Keratinocyte (primary cell): Measurements from ENCODE around the gene THSD7B. TPM values are rescaled to one million over a fixed set of nuclear protein-coding genes. Genes with fewer than 3 reads are reported as not detected.

Experiments
- DNase-seq: peaks from one replicate; pipeline ENCODE4 v3.0.0-alpha.2; 2011; ENCODE audit warnings: low read depth, missing footprints, low spot score
- FAIRE-seq: peaks from 2 replicates; lab custom pipeline; 2011; peaks lifted over from hg19 to GRCh38; lab: Jason Lieb, UNC
- H2AFZ ChIP-seq: 2 replicates; pipeline ENCODE4 v1.6.0; 2012; ENCODE audit warnings: low read length, control low read depth, inconsistent platforms; ENCODE audit not compliant: control insufficient read depth
- H3K27ac ChIP-seq: 2 replicates; pipeline ENCODE4 v1.5.1; 2011; ENCODE audit warnings: low read length; ENCODE audit not compliant: control insufficient read depth, insufficient read depth
- H3K27me3 ChIP-seq: 3 replicates; pipeline ENCODE4 v1.6.0; 2011; ENCODE audit warnings: low read length; ENCODE audit not compliant: control insufficient read depth, insufficient read depth; ENCODE audit errors: extremely low read depth
- H3K36me3 ChIP-seq, 2 experiments: 2 replicates in 1 of 2; 3 replicates in 1 of 2; pipeline ENCODE4 v1.5.1; 2011; ENCODE audit warnings: low read length in 2 of 2, mild to moderate bottlenecking in 1 of 2; ENCODE audit not compliant: control insufficient read depth in 2 of 2, insufficient read depth in 2 of 2; ENCODE audit errors: extremely low read depth in 1 of 2
- H3K4me1 ChIP-seq: 3 replicates; pipeline ENCODE4 v1.5.1; 2011; ENCODE audit warnings: low read length; ENCODE audit not compliant: control insufficient read depth, insufficient read depth; ENCODE audit errors: extremely low read depth
- H3K4me2 ChIP-seq: 3 replicates; pipeline ENCODE4 v1.6.0; 2011; ENCODE audit warnings: low read depth, low read length; ENCODE audit not compliant: control insufficient read depth, insufficient read depth; ENCODE audit errors: extremely low read depth
- H3K4me3 ChIP-seq, 3 experiments: fragments of 200-600 bp in 1 of 3; sonication (generic) in 1 of 3; 2 replicates in 2 of 3; 3 replicates in 1 of 3; pipeline ENCODE4 v1.5.1; 2011 to 2016; ENCODE audit warnings: low read length in 3 of 3, mild to moderate bottlenecking in 3 of 3, control low read depth in 2 of 3, inconsistent platforms in 1 of 3, low read depth in 1 of 3, mixed read lengths in 1 of 3, mixed run types in 1 of 3, moderate library complexity in 1 of 3; ENCODE audit not compliant: control insufficient read depth in 2 of 3, insufficient read depth in 2 of 3; ENCODE audit errors: extremely low read depth in 1 of 3
- H3K79me2 ChIP-seq: 2 replicates; pipeline ENCODE4 v1.6.0; 2012; ENCODE audit warnings: low read length; ENCODE audit not compliant: control insufficient read depth, insufficient read depth
- H3K9ac ChIP-seq: 3 replicates; pipeline ENCODE4 v1.6.0; 2011; ENCODE audit warnings: low read length; ENCODE audit not compliant: control insufficient read depth, insufficient read depth; ENCODE audit errors: extremely low read depth
- H3K9me1 ChIP-seq: 3 replicates; pipeline ENCODE4 v1.6.0; 2011; ENCODE audit warnings: low read length; ENCODE audit not compliant: control insufficient read depth, insufficient read depth; ENCODE audit errors: extremely low read depth
- H3K9me3 ChIP-seq: 2 replicates; pipeline ENCODE4 v1.5.1; 2012; ENCODE audit warnings: low read depth, low read length; ENCODE audit not compliant: control insufficient read depth
- H4K20me1 ChIP-seq: 3 replicates; pipeline ENCODE4 v1.6.0; 2011; ENCODE audit warnings: low read length; ENCODE audit not compliant: control insufficient read depth, insufficient read depth; ENCODE audit errors: extremely low read depth
- EZH2 ChIP-seq: IDR thresholded peaks from one replicate; pipeline ENCODE4 v1.6.1; 2012; ENCODE audit warnings: inconsistent platforms, mild to moderate bottlenecking, low read length, moderate library complexity
- dilution Hi-C: fragments of 300-500 bp; cut with MboI; formaldehyde crosslinking; loops from one replicate; pipeline ENCODE4 v1.7.0; 2020; ENCODE audit warnings: low sequenced_read_pairs; ENCODE audit not compliant: extremely low pct_ligation_motif_present
- polyA minus RNA-seq, 3 experiments: library from RNA; depleted of rRNA, polyadenylated mRNA; stranded (reverse); fragments of >200 nt; gene quantifications; 1 replicate in 1 of 3; 2 replicates in 1 of 3; 3 replicates in 1 of 3; pipeline ENCODE4 v1.2.3, GENCODE V29; 2011
- polyA plus RNA-seq, 5 experiments: library from polyadenylated mRNA; depleted of rRNA in 3 of 5; stranded (reverse) in 3 of 5; stranded (forward) in 1 of 5; unstranded in 1 of 5; fragments of >200 nt; gene quantifications; 1 replicate in 1 of 5; 2 replicates in 3 of 5; 3 replicates in 1 of 5; pipeline versions ENCODE4 v1.2.1 to v1.2.3, GENCODE V29; 2011 to 2012; ENCODE audit warnings: missing spikeins in 2 of 5, low read depth in 1 of 5, low replicate concordance in 1 of 5
- TF ChIP-seq, protein P1 (sequence below), 3 experiments: IDR thresholded peaks in 1 of 3; conservative IDR thresholded peaks in 1 of 3; optimal IDR thresholded peaks in 1 of 3; 2 replicates in 2 of 3; 3 replicates in 1 of 3; pipeline versions ENCODE3 to v1.5.1; 2011; ENCODE audit warnings: low read length in 3 of 3, mild to moderate bottlenecking in 3 of 3, moderate library complexity in 2 of 3, control low read depth in 1 of 3, inconsistent platforms in 1 of 3; ENCODE audit not compliant: insufficient read depth in 2 of 3; ENCODE audit errors: extremely low read depth in 1 of 3

Gene THSD7B, protein sequence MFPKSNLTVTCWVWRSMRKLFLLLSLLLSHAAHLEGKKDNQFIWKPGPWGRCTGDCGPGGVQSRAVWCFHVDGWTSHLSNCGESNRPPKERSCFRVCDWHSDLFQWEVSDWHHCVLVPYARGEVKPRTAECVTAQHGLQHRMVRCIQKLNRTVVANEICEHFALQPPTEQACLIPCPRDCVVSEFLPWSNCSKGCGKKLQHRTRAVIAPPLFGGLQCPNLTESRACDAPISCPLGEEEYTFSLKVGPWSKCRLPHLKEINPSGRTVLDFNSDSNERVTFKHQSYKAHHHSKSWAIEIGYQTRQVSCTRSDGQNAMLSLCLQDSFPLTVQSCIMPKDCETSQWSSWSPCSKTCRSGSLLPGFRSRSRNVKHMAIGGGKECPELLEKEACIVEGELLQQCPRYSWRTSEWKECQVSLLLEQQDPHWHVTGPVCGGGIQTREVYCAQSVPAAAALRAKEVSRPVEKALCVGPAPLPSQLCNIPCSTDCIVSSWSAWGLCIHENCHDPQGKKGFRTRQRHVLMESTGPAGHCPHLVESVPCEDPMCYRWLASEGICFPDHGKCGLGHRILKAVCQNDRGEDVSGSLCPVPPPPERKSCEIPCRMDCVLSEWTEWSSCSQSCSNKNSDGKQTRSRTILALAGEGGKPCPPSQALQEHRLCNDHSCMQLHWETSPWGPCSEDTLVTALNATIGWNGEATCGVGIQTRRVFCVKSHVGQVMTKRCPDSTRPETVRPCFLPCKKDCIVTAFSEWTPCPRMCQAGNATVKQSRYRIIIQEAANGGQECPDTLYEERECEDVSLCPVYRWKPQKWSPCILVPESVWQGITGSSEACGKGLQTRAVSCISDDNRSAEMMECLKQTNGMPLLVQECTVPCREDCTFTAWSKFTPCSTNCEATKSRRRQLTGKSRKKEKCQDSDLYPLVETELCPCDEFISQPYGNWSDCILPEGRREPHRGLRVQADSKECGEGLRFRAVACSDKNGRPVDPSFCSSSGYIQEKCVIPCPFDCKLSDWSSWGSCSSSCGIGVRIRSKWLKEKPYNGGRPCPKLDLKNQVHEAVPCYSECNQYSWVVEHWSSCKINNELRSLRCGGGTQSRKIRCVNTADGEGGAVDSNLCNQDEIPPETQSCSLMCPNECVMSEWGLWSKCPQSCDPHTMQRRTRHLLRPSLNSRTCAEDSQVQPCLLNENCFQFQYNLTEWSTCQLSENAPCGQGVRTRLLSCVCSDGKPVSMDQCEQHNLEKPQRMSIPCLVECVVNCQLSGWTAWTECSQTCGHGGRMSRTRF (N-terminal part only)
- polyA plus RNA-seq (0.03 to 0.05 TPM (median 0.04 TPM) in 3 replicates), polyA minus RNA-seq (0.03 to 0.13 TPM (median 0.07 TPM) in 3 replicates)
- polyA plus RNA-seq (2011; ENCODE audit: low read depth), result not detected
- polyA plus RNA-seq (2011; cell fraction: cytosol; rRNA removed), result 0.03 and 0.05 TPM in 2 replicates
- polyA plus RNA-seq (2011; cell fraction: nucleus; rRNA removed), result 0.08 and 0.10 TPM in 2 replicates
- 0.02 and 0.03 TPM in 2 replicates for polyA plus RNA-seq (2012; ENCODE audit: low replicate concordance)
- not detected for polyA minus RNA-seq (2011; cell fraction: cytosol; rRNA and poly(A)+ RNA removed)
- 0.21 and 0.39 TPM in 2 replicates for polyA minus RNA-seq (2011; cell fraction: nucleus; rRNA and poly(A)+ RNA removed)

- Histone ChIP-seq H3K9ac (no peak within 1 kb of the TSS), H3K4me2 (peak within 1 kb of the TSS; percentile 54), H3K27ac (no peak within 1 kb of the TSS), H3K9me1 (no peaks in the 10 kb centered on the region), H3K4me1 (peaks cover 6% of the 10 kb centered on the region), H2AFZ (peak within 1 kb of the TSS; percentile 19), H3K9me3 (no peaks in the 10 kb centered on the region), H3K4me3 (peak within 1 kb of the TSS; percentile 22 to 43 (median 33)), H3K36me3 (no peaks in the 10 kb centered on the region), H3K27me3 (peaks cover 35% of the 10 kb centered on the region), H3K79me2 (no peaks in the 10 kb centered on the region), H4K20me1 (no peaks in the 10 kb centered on the region)
- no peak for FAIRE-seq
- DNase-seq, result no peak
- dilution Hi-C loops, result no loop called here
- TF ChIP-seq EZH2, result peak; percentile 66
- TF ChIP-seq, protein P1, sequence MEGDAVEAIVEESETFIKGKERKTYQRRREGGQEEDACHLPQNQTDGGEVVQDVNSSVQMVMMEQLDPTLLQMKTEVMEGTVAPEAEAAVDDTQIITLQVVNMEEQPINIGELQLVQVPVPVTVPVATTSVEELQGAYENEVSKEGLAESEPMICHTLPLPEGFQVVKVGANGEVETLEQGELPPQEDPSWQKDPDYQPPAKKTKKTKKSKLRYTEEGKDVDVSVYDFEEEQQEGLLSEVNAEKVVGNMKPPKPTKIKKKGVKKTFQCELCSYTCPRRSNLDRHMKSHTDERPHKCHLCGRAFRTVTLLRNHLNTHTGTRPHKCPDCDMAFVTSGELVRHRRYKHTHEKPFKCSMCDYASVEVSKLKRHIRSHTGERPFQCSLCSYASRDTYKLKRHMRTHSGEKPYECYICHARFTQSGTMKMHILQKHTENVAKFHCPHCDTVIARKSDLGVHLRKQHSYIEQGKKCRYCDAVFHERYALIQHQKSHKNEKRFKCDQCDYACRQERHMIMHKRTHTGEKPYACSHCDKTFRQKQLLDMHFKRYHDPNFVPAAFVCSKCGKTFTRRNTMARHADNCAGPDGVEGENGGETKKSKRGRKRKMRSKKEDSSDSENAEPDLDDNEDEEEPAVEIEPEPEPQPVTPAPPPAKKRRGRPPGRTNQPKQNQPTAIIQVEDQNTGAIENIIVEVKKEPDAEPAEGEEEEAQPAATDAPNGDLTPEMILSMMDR (optimal IDR thresholded peaks at IDR 0.05 in 1 of 3, IDR thresholded peaks at IDR 0.05 in 1 of 3, conservative IDR thresholded peaks at IDR 0.05 in 1 of 3; ENCODE audit: extremely low read depth in 1 of 3, insufficient read depth in 2 of 3, low read length in 3 of 3), result peak in 2 of 3 experiments; percentile 7 to 47
Measured at GRCh38 chr2:136765256-136766072, at the start of gene THSD7B. THSD7B (plus strand) TSS chr2:136765545; CDS start chr2:136882179, 116,634 bp downstream.
